NCI-H510A (cell line): ENCODE results near the gene CCP110.

Experiments used
- DNase-seq: peaks from one replicate; lab custom pipeline; 2025; lab: John Stamatoyannopoulos, UW

Gene CCP110

DNA sequence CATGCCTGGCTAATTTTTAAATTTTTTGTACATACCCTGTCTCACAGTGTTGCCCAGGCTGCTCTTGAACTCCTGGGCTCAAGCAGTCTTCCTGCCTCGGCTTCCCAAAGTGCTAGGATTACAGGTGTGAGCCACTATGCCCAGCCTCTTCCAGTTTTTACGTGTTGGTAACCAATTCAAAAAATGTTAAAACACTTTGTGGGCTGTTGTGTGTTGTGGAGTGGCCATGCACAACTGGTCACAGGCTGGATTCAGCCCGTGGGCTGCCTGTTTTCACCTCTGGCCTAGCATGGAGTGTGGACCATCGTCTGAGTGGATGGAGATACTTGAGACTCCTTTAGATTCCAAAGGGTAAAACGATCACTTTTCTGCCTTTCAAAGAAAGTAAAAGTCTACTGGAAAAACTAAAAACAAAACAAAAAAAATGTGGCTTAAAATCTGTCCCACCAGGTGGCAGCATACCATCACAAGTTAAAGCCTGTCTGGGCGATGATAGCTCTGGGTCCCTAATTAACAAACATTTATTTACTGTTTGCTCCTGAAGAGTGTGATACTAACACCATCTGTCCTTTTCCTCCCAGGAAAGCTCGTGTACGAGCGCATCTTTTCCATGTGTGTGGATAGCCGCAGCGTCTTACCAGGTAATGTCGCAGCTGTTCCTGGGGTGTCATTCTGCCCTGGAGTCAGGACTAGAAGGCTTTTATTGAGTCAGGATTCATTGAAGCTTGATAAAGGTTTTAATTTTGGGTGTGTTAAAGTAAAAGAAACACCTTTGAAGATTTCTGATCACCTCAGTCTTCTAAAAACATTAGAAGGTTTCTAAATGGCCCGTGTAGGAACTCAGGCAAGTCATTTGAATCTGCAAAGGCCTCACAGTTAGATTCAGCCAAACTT is 77.6 kb downstream of the CCP110 start:
- no peak for DNase-seq
